PC-9 (cell line): Measurements from ENCODE around the gene HNRNPC. TPM values are rescaled to one million over a fixed set of nuclear protein-coding genes. Genes with fewer than 3 reads are reported as not detected.

Experiments
- BruUV-seq: library from RNA; stranded (reverse); fragments of 400-500 nt; replicated peaks from 2 replicates; lab custom pipeline; 2021; lab: Mats Ljungman, UMichigan
- CTCF ChIA-PET: fragments of 300-600 bp; sonication (Branson Sonifier 250); formaldehyde crosslinking; loops from one replicate; lab custom pipeline; 2022; ENCODE audit warnings: antibody characterized with exemption; lab: Charles Lee
- POLR2A ChIA-PET: fragments of 300-600 bp; sonication (Branson Sonifier 250); formaldehyde crosslinking; loops from one replicate; lab custom pipeline; 2022; ENCODE audit warnings: antibody characterized with exemption; ENCODE audit not compliant: unreplicated experiment; lab: Charles Lee
- DNase-seq, 2 experiments: peaks; one replicate each; pipeline versions ENCODE4 v3.0.0 to v3.0.0-alpha.2; 2015 to 2022; ENCODE audit warnings: mixed read lengths in 1 of 2
- H2AFZ ChIP-seq: fragments of 200-600 bp; sonication (generic); 2 replicates; pipeline ENCODE4 v1.8.1; 2017; ENCODE audit warnings: antibody characterized with exemption
- H3F3A ChIP-seq: fragments of 200-600 bp; sonication (generic); 2 replicates; pipeline ENCODE4 v1.8.1; 2017; ENCODE audit warnings: antibody characterized with exemption, mild to moderate bottlenecking, low read depth; ENCODE audit not compliant: insufficient read depth
- H3K27ac ChIP-seq: fragments of 200-600 bp; sonication (generic); 2 replicates; pipeline ENCODE4 v1.6.1; 2016; ENCODE audit warnings: mixed run types
- H3K27me3 ChIP-seq: fragments of 200-600 bp; sonication (generic); 2 replicates; pipeline ENCODE4 v1.6.1; 2016; ENCODE audit warnings: low read depth, mixed run types; ENCODE audit not compliant: insufficient read depth
- H3K36me3 ChIP-seq: fragments of 200-600 bp; sonication (generic); 2 replicates; pipeline ENCODE4 v1.6.1; 2016; ENCODE audit warnings: low read depth, mixed run types
- H3K4me1 ChIP-seq: fragments of 200-600 bp; sonication (generic); replicated peaks from 2 replicates; pipeline ENCODE4 v1.6.1; 2016; ENCODE audit warnings: mixed run types; ENCODE audit not compliant: insufficient read depth
- H3K4me2 ChIP-seq: fragments of 200-600 bp; sonication (generic); 2 replicates; pipeline ENCODE4 v1.6.1; 2017; ENCODE audit warnings: mixed run types
- H3K4me3 ChIP-seq: fragments of 200-600 bp; sonication (generic); 2 replicates; pipeline ENCODE4 v1.6.1; 2016; ENCODE audit warnings: mixed run types
- H3K79me2 ChIP-seq: fragments of 200-600 bp; sonication (generic); 2 replicates; pipeline ENCODE4 v1.6.1; 2017; ENCODE audit warnings: low read depth, mixed run types
- H3K9me2 ChIP-seq: fragments of 200-600 bp; sonication (generic); 2 replicates; pipeline ENCODE4 v1.8.1; 2017; ENCODE audit warnings: mild to moderate bottlenecking; ENCODE audit not compliant: insufficient read depth
- H3K9me3 ChIP-seq: fragments of 200-600 bp; sonication (generic); 2 replicates; pipeline ENCODE4 v1.8.1; 2016; ENCODE audit warnings: low read depth; ENCODE audit not compliant: insufficient read depth
- H4K20me1 ChIP-seq: fragments of 200-600 bp; sonication (generic); 2 replicates; pipeline ENCODE4 v1.8.1; 2017; ENCODE audit not compliant: insufficient read depth
- EZH2 ChIP-seq: fragments of 200-600 bp; sonication (generic); IDR thresholded peaks from 2 replicates; pipeline ENCODE4 v1.8.0; 2017; ENCODE audit warnings: antibody characterized with exemption, low read depth
- intact Hi-C: fragments of 100-400 bp; cut with micrococcal nuclease; formaldehyde crosslinking; loops from one replicate; pipeline ENCODE4 v1.10.0; 2022; ENCODE audit not compliant: unreplicated experiment
- total RNA-seq: library from RNA; stranded (reverse); gene quantifications from 2 replicates; pipeline ENCODE4 v1.2.3, GENCODE V29; 2021
- TF ChIP-seq, protein P1 (sequence below): fragments of 200-600 bp; sonication (generic); conservative IDR thresholded peaks from 2 replicates; pipeline ENCODE4 v1.6.1; 2017; ENCODE audit warnings: mixed run types, antibody characterized with exemption, mild to moderate bottlenecking, moderate library complexity

Gene HNRNPC
- total RNA-seq, 1 experiment from 2014 or later: 550 TPM

- TF ChIP-seq EZH2: no peak
- TF ChIP-seq, protein P1, sequence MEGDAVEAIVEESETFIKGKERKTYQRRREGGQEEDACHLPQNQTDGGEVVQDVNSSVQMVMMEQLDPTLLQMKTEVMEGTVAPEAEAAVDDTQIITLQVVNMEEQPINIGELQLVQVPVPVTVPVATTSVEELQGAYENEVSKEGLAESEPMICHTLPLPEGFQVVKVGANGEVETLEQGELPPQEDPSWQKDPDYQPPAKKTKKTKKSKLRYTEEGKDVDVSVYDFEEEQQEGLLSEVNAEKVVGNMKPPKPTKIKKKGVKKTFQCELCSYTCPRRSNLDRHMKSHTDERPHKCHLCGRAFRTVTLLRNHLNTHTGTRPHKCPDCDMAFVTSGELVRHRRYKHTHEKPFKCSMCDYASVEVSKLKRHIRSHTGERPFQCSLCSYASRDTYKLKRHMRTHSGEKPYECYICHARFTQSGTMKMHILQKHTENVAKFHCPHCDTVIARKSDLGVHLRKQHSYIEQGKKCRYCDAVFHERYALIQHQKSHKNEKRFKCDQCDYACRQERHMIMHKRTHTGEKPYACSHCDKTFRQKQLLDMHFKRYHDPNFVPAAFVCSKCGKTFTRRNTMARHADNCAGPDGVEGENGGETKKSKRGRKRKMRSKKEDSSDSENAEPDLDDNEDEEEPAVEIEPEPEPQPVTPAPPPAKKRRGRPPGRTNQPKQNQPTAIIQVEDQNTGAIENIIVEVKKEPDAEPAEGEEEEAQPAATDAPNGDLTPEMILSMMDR: no peak
- intact Hi-C loops: no loop called here
- H3K27me3 ChIP-seq: no peaks in the 10 kb centered on the region
- H3K27ac ChIP-seq: no peak overlapping the region
- H3K79me2 ChIP-seq: no peaks in the 10 kb centered on the region
- no peaks in the 10 kb centered on the region for H3K36me3 ChIP-seq
- H3K9me3 ChIP-seq: no peaks in the 10 kb centered on the region
- H4K20me1 ChIP-seq: no peaks in the 10 kb centered on the region
- no peak overlapping the region for H2AFZ ChIP-seq
- no peaks in the 10 kb centered on the region for H3K9me2 ChIP-seq
- H3K4me3 ChIP-seq: no peak overlapping the region
- H3F3A ChIP-seq: no peaks in the 10 kb centered on the region
- no peak for DNase-seq
- no TSS peak for BruUV-seq
- peak overlapping the region; percentile 64; the same call in 1 of the 2 replicates for H3K4me2 ChIP-seq
- CTCF ChIA-PET: interaction anchor here (0.6 kb wide), 1 partner anchor 1166 kb away, joined by 10 read pairs; no protein-coding TSS in a partner anchor
- POLR2A ChIA-PET: no interaction called here
- H3K4me1 ChIP-seq: no peaks in the 10 kb centered on the region
These were observed 76.8 kb downstream of the HNRNPC start for GRCh38 chr14:21192447-21192822.

GRCh38 chr14:21191809-21192446 lies 77.3 kb downstream of the HNRNPC start:
- H4K20me1 ChIP-seq: no peaks in the 10 kb centered on the region
- H3K9me2 ChIP-seq: no peaks in the 10 kb centered on the region
- no peaks in the 10 kb centered on the region for H3K27me3 ChIP-seq
- H3K4me1 ChIP-seq: no peaks in the 10 kb centered on the region
- ChIA-PET CTCF (interaction anchor here (0.6 kb wide), 1 partner anchor 1166 kb away, joined by 10 read pairs; no protein-coding TSS in a partner anchor), POLR2A (interaction anchor here (0.5 kb wide), 1 partner anchor 630 kb away, joined by 4 read pairs; no protein-coding TSS in a partner anchor)
- no peaks in the 10 kb centered on the region for H3K9me3 ChIP-seq
- no peaks in the 10 kb centered on the region for H3K79me2 ChIP-seq
- BruUV-seq: no TSS peak
- no peak overlapping the region for H3K4me3 ChIP-seq
- TF ChIP-seq, protein P1: no peak
- no peak for TF ChIP-seq EZH2
- no peaks in the 10 kb centered on the region for H3F3A ChIP-seq
- H3K36me3 ChIP-seq: no peaks in the 10 kb centered on the region
- no peak overlapping the region for H2AFZ ChIP-seq
- intact Hi-C loops: no loop called here
- H3K4me2 ChIP-seq: peak overlapping the region; percentile 64; the same call in 1 of the 2 replicates
- no peak overlapping the region for H3K27ac ChIP-seq
- DNase-seq: peak in 1 of 2 experiments; percentile 62

DNA sequence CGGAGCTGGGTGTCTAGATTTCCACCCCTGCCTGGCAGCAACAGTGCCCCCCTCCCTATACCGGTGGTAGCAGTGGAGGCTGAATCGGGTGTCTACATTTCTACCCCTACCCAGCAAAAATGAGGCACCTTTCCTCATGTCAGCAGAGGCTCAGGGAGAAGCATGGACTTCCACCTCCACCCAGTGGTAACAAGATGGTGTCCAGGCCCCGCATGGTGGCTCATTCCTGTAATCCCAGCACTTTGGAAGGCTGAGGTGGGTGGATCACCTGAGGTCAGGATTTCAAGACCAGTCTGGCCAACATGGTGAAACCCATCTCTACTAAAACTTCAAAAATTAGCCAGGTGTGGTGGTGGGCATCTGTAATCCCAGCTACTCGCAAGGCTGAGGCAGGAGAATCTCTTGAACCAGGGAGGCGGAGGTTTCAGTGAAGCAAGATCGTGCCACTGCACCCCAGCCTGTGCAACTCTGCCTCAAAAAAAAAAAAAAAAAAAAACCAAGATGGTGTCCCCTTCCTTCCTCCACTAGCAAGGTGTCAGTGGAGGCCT lies 77.9 kb downstream of the HNRNPC start:
- H3F3A ChIP-seq: no peaks in the 10 kb centered on the region
- H3K9me2 ChIP-seq: no peaks in the 10 kb centered on the region
- no peak overlapping the region for H3K4me3 ChIP-seq
- POLR2A ChIA-PET: interaction anchor here (0.5 kb wide), 1 partner anchor 630 kb away, joined by 4 read pairs; no protein-coding TSS in a partner anchor
- TF ChIP-seq, protein P1: no peak
- TF ChIP-seq EZH2: no peak
- BruUV-seq: no TSS peak
- intact Hi-C loops: no loop called here
- no peaks in the 10 kb centered on the region for H3K4me1 ChIP-seq
- H3K79me2 ChIP-seq: no peaks in the 10 kb centered on the region
- no peaks in the 10 kb centered on the region for H3K27me3 ChIP-seq
- no peaks in the 10 kb centered on the region for H3K9me3 ChIP-seq
- H3K36me3 ChIP-seq: no peaks in the 10 kb centered on the region
- H4K20me1 ChIP-seq: no peaks in the 10 kb centered on the region
- no peak overlapping the region for H2AFZ ChIP-seq
- DNase-seq: no peak
- CTCF ChIA-PET: no interaction called here
- H3K4me2 ChIP-seq: peak overlapping the region; percentile 64; the same call in 1 of the 2 replicates
- H3K27ac ChIP-seq: no peak overlapping the region
